Endothelial cell of hepatic sinusoid (primary cell): Measurements from ENCODE around the gene RTKN.

Experiments used
- in situ Hi-C: cut with HindIII; loops from 2 replicates; pipeline ENCODE4 v1.10.0; 2017; ENCODE audit warnings: low sequenced_read_pairs

Gene RTKN

DNA sequence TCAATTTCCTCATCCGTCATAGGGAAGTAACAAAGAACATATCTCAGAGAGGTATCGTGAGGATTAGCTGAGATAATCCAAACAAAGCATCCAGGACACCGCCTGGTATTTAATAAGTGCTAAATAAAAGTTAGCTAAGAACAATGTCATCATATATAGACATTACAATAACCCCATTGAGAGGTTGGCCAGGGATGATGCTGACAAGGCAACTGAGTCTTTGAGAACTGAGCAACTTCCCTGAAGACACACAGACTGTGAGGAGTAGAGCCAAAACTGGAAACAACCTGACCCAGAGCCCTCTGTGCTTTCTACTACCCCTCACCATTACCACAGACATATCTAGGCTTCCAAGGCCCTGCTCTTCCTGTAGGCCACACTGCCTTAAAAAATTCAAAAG lies 60.0 kb downstream of the RTKN start:
- in situ Hi-C loops: no loop called here

DNA sequence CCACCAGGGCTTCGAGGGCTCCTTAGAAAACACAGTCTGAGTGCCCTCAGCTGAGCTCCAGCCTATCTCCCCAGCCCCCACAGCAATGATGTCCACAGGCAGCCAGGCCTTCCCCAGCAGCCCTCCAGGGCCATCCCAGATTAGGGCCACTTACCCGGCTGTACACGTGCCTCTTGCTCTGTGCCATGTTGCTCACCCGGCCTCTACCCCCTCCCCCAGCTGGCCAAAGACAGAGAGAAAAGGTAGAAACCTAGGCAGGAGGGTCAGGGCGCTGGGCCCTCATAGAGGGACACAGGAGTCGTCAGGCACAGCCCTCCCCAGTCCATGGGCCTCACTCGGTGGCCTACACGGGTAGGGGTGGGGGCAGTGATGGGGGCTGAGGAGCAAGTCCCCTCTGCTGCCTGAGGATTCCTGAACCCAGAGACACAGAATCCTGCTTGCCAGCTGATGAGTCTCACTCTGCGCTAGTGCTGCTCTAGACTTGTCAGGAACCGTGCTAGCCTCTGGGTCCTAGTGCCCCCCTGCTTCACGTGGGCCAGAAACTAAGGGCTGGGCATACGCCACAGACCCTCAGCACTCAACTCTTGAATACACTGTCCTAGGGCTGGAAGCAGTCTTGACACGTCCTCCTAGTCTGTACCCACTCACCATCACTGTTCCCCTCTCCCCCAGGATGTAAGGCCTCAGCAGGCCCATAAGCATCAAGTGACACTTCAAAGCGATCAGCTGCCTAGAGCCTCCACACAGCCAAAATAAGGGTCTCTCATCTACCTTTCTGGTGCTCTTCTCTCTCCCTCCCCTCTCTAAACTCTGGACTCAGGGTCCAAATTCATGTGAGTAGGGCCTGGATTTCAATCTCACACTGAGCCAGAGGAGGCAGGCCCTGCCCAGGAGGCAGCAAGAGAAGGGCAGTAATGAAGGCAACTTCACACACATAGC lies 61.6 kb downstream of the RTKN start, which contains the start of gene DCTN1:
Gene DCTN1, minus strand, starts transcription at position 461 of the 939 bp plus-strand sequence. Its CDS starts 274 bp downstream, at position 187.
- in situ Hi-C loops: no loop called here

DNA sequence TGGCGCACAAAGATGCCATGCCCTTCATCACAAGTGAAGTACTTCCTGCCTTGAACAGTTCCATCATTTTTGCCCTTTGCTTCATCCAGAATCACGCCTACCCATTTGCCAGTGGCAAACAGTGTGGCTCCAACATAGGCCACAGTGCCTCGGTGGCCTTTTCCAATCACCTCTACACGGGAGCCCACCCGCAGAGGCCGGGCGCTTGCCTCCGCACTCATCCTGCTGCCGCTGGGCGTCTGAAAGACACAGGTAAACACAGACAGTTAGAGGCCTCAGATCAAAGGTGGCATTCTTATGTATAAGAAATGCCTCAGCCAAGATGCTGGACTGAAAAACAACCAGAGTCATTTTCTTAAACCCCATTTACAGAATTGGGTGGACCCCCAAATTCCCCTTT lies 63.7 kb downstream of the RTKN start:
- in situ Hi-C loops: no loop called here

DNA sequence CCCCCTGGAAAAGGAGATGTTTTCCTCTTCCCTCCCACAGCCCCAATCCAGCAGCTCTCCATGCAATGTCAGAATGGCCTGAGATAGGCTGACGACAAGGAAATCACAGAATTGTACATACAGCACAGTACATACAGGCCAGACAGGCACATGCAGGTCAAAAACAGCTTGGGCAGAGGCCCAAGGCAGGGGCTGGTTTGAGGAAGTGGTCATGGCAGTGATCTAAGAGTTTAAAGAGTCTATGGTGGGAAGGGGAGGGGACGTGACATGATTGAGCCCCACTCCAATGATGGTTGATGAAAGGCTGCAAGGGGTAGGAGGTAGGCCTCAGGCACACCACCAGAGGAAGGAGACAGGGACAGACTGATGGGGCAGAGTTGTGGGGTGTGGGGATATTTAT lies 65.9 kb downstream of the RTKN start:
- in situ Hi-C loops: no loop called here
